Medulla oblongata (tissue), 1 donor: ENCODE data around the gene SPTLC3.

Experiments
- DNase-seq: peaks from one replicate; pipeline ENCODE4 v3.0.0-alpha.2; 2015; ENCODE audit errors: extremely low spot score

Gene SPTLC3

GRCh38 chr20:13031751-13032150 lies 23.0 kb downstream of the SPTLC3 start:
- DNase-seq: no peak

GRCh38 chr20:13034115-13034514 lies 25.3 kb downstream of the SPTLC3 start:
- DNase-seq: no peak

GRCh38 chr20:13034936-13035335 lies 26.2 kb downstream of the SPTLC3 start:
- DNase-seq: no peak

- DNase-seq: no peak
Observed at GRCh38 chr20:13035399-13036152, 26.8 kb downstream of the SPTLC3 start.

- no peak for DNase-seq
Observed at GRCh38 chr20:13037727-13038126, 29.0 kb downstream of the SPTLC3 start.

GRCh38 chr20:13041574-13042457 lies 33.0 kb downstream of the SPTLC3 start:
- no peak for DNase-seq

GRCh38 chr20:13042458-13042794 lies 33.7 kb downstream of the SPTLC3 start:
- no peak for DNase-seq

GRCh38 chr20:13046409-13046808 lies 37.6 kb downstream of the SPTLC3 start:
- no peak for DNase-seq

GRCh38 chr20:13054011-13054410 lies 45.2 kb downstream of the SPTLC3 start:
- no peak for DNase-seq

GRCh38 chr20:13058666-13059389 lies 50.1 kb downstream of the SPTLC3 start:
- DNase-seq: no peak

- no peak for DNase-seq
Observed at GRCh38 chr20:13059398-13060136, 50.8 kb downstream of the SPTLC3 start.

- no peak for DNase-seq
Observed at GRCh38 chr20:13060327-13060726, 51.6 kb downstream of the SPTLC3 start.

GRCh38 chr20:13061381-13061780 lies 52.6 kb downstream of the SPTLC3 start:
- DNase-seq: no peak

- no peak for DNase-seq
Observed at GRCh38 chr20:13062789-13063188, 54.0 kb downstream of the SPTLC3 start.

- DNase-seq: no peak
Observed at GRCh38 chr20:13068336-13068735, 59.6 kb downstream of the SPTLC3 start.

GRCh38 chr20:13081877-13082276 lies 73.1 kb downstream of the SPTLC3 start:
- DNase-seq: no peak

- DNase-seq: no peak
Observed at GRCh38 chr20:13082378-13082777, 73.6 kb downstream of the SPTLC3 start.

GRCh38 chr20:13085275-13085674 lies 76.5 kb downstream of the SPTLC3 start:
- DNase-seq: no peak

- DNase-seq: no peak
Observed at GRCh38 chr20:13089950-13090469, 81.2 kb downstream of the SPTLC3 start.

GRCh38 chr20:13092111-13092510 lies 83.3 kb downstream of the SPTLC3 start:
- DNase-seq: no peak

GRCh38 chr20:13094976-13095375 lies 86.2 kb downstream of the SPTLC3 start:
- no peak for DNase-seq
